Inferior parietal cortex (tissue), 1 donor: ENCODE results near the gene CACNG7.

ENCODE experiments used
- DNase-seq: peaks from one replicate; pipeline ENCODE4 v3.0.0-alpha.2; 2016; ENCODE audit errors: extremely low spot score

Gene CACNG7

GRCh38 chr19:53982611-53983010 is 73.5 kb downstream of the CACNG7 start:
- no peak for DNase-seq

GRCh38 chr19:53983457-53984289 is 74.6 kb downstream of the CACNG7 start:
- no peak for DNase-seq

- DNase-seq = no peak
These were observed 76.8 kb downstream of the CACNG7 start for GRCh38 chr19:53985863-53986262.

DNA sequence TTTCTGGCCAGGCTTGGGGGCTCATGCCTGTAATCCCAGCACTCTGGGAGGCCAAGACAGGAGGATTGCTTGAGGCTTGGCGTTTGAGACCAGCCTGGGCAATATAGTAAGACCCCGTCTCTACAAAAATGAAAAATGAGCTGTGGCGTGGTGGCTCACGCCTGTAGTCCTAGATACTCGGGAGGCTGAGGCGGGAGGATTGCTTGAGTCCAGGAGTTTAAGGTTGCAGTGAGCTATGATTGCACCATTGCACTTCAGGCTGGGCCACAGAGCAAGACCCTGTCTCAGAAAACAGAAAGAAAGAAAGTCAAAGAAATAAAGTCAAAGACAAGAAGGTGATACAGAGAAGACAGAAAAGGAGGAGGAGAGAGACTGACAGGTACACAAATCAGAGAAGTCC is 79.9 kb downstream of the CACNG7 start:
- no peak for DNase-seq

DNA sequence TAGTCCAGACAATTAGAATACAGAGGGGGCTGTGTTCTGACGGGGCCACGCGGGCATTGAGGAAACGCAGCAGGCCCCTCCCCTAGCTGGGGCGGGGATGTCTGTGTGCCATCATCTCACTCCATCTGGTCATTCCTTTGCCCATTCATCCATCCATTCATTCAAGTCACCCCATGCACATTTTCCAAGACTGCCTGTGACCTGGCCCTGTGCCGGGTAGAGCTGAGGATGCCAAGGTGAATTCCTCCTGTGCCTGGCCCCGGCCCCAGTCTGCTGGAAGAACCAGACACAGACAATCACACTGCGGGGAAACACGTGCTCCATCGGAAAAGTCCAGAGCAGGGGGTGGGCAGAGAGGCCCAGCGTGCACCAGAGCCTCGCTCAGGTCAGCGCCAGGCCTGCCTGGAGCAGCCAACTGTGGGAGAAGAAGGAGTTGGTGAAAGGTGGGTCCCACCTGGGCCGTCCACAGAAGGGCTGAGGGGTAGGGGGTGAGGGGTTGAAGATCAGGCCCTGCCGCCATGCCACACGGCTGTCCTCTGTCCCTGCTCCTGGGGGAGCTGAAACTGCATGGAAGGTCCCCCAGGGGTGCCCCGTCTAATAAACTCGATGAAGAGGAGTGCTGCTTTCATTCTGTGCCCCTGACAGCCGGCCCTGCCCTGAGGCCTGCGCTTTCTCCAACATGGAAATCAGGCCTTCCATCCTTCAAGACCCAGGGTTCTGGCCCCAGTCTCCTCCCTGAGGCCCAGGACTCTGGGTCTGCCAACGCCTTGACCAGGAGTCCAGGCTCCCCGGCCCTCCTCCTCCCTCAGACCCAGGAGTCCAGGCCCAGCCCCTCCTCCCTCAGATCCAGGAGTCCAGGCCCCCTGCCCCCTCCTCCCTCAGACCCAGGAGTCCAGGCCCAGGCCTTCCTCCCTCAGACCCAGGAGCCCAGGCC is 80.8 kb downstream of the CACNG7 start:
- DNase-seq = no peak

DNA sequence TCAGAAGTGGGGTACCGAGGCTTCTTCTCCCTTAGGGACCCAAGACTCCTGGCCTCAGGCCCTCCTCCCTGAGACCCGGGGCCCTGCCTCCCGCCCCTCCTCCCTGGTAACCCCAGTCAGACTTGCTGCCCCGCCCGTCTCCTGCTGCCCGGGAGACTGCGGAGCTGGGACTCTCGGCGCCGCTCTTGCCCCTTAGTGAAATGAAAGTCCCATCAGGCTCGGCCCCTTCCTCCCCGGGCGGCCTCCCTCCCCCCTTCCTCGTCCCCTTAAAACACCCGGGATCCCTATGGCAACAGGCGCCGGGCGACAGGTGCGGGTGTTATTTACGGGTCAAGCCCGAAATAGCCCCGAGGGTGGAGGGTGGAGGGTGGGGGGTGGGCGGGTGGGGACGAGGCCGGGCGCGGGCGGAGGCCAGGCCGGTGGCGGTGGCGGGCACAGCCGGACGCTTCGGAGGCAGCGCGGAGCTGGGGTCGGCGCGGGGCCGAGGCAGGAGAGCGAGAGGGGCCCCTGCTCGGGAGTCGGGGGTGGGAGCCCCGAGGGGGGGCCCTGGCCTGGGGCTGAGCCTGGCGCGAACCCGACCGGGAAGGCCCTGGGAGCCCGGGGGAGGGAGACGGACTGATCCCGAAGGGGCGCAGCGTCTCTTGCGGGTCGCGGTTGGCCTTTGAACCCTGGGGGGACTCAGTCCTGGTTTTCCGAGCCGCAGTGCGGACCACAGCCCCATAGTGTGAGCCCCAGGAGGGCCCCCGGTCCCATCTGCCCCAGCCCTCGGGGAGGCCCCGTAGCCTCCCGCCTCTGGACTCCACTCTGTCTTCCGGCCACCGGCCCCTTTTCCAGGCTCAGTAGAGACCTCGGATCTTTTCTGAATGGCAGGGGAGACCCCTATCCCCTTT is 82.4 kb downstream of the CACNG7 start, which contains the start of gene CACNG6:
CACNG6 (plus strand) TSS at position 414 of the 890 bp plus-strand sequence. CDS start 1,241 bp downstream, outside the sequence.
- DNase-seq = no peak

- DNase-seq = no peak
These were observed 83.1 kb downstream of the CACNG7 start for GRCh38 chr19:53992211-53992610.

DNA sequence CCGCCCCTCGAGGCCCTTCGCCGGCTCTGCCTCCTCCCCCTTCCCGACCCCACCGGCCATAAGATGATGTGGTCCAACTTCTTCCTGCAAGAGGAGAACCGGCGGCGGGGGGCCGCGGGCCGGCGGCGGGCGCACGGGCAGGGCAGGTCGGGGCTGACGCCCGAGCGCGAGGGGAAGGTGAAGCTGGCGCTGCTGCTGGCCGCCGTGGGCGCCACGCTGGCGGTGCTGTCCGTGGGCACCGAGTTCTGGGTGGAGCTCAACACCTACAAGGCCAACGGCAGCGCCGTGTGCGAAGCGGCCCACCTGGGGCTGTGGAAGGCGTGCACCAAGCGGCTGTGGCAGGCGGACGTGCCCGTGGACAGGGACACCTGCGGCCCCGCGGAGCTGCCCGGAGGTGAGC is 83.7 kb downstream of the CACNG7 start:
- no peak for DNase-seq

GRCh38 chr19:53993448-53993847 is 84.4 kb downstream of the CACNG7 start:
- DNase-seq = no peak
